KBM-7 (cell line): ENCODE results near the gene FAM110A.
"Not testable (repeated sequence)": the region's sequence is repeated elsewhere in the genome, so short reads cannot be mapped to it uniquely, and the experiment has no call there.

Experiments used
- DNase-seq: peaks from one replicate; pipeline ENCODE4 v3.0.0-alpha.2; 2015
- in situ Hi-C: fragments of 300-500 bp; cut with MboI; formaldehyde crosslinking; loops from 2 replicates; pipeline ENCODE4 v1.14.3; 2020; ENCODE audit warnings: low sequenced_read_pairs, low pct_unique_long_range_greater_than_20kb, mixed read lengths

The FAM110A gene

GRCh38 chr20:833450-834150 is at the start of gene FAM110A:
Gene FAM110A (plus strand): TSS chr20:833715. CDS start chr20:844805, 11,090 bp downstream.
- peak; percentile 98 for DNase-seq
- in situ Hi-C loops, result no loop called here

- DNase-seq, result no peak
- in situ Hi-C loops, result no loop called here
Observed at GRCh38 chr20:787825-788224, 45.7 kb upstream of the FAM110A start.

GRCh38 chr20:791056-791455 is 42.5 kb upstream of the FAM110A start:
- in situ Hi-C loops, result no loop called here
- no peak for DNase-seq

- DNase-seq, result no peak
Observed at GRCh38 chr20:792248-792647, 41.3 kb upstream of the FAM110A start.

GRCh38 chr20:796921-797320 is 36.6 kb upstream of the FAM110A start:
- in situ Hi-C loops, result no loop called here
- DNase-seq, result no peak

More at GRCh38 chr20:792248-792647, 41.3 kb upstream of the FAM110A start:
- in situ Hi-C loops, result no loop called here

GRCh38 chr20:798746-799145 is 34.8 kb upstream of the FAM110A start:
- DNase-seq, in situ Hi-C loops: not testable (repeated sequence)

GRCh38 chr20:800026-800425 is 33.5 kb upstream of the FAM110A start:
- in situ Hi-C loops, DNase-seq: not testable (repeated sequence)

- no peak for DNase-seq
- in situ Hi-C loops, result no loop called here
Observed at GRCh38 chr20:801678-802077, 31.8 kb upstream of the FAM110A start.

DNA sequence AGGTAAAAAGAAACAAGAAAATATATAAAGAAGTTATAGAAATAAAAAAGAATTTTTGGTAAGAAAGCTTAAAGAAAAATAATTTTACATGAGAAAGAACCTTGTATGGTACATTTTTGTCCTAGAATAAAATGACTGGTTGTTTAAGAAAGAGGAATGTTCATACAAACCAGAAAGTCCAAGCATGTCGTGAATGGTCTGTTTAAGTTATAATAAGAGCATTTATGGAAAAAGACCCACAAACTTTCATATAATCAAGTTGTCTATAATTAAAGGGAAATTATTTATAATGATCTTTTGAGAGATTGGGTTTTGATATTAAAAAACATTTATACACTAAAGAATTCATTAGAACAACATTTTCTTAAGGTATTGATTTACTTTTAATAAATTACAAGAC is 27.8 kb upstream of the FAM110A start:
- in situ Hi-C loops, result no loop called here
- peak; percentile 32 for DNase-seq

DNA sequence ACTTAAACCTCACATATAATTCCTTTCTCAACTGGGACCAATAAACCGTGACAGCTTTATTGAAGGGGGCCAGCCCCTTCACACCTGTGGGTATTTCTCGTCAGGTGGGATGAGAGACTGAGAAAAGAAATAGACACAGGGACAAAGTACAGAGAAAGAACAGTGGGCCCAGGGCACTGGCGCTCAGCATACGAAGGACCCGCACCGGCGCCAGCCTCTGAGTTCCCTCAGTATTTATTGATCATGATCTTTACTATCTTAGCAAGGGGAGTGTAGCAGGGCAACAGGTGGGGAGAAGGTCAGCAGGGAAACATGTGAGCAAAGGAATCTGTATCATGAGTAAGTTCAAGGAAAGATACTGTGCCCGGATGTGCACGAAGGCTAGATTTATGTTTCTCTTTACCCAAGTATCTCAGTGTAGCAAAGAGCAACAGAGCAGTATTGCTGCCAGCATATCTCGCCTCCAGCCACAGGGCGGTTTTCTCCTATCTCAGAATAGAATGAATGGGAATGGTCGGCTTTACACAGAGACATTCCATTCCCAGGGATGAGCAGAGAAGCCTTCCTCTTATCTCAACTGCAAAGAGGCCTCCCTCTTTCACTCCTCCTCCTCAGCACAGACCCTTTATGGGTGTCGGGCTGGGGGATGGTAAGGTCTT is 21.6 kb upstream of the FAM110A start:
- not testable (repeated sequence) for DNase-seq
- in situ Hi-C loops, result loop anchor here (10.0 kb wide), 1 partner anchor 143 kb away; no protein-coding TSS in a partner anchor

GRCh38 chr20:812435-812814 is 21.1 kb upstream of the FAM110A start:
- in situ Hi-C loops, result loop anchor here (10.0 kb wide), 1 partner anchor 142 kb away; no protein-coding TSS in a partner anchor
- DNase-seq, result not testable (repeated sequence)

- no peak for DNase-seq
- in situ Hi-C loops, result loop anchor here (10.0 kb wide), 1 partner anchor 141 kb away; no protein-coding TSS in a partner anchor
Observed at GRCh38 chr20:813390-813789, 20.1 kb upstream of the FAM110A start.

GRCh38 chr20:815226-815625 is 18.3 kb upstream of the FAM110A start:
- in situ Hi-C loops, result loop anchor here (10.0 kb wide), 1 partner anchor 140 kb away; no protein-coding TSS in a partner anchor
- no peak for DNase-seq

GRCh38 chr20:815914-816606 is 17.5 kb upstream of the FAM110A start:
- in situ Hi-C loops, result loop anchor here (10.0 kb wide), 1 partner anchor 139 kb away; no protein-coding TSS in a partner anchor
- peak; percentile 77 for DNase-seq

DNA sequence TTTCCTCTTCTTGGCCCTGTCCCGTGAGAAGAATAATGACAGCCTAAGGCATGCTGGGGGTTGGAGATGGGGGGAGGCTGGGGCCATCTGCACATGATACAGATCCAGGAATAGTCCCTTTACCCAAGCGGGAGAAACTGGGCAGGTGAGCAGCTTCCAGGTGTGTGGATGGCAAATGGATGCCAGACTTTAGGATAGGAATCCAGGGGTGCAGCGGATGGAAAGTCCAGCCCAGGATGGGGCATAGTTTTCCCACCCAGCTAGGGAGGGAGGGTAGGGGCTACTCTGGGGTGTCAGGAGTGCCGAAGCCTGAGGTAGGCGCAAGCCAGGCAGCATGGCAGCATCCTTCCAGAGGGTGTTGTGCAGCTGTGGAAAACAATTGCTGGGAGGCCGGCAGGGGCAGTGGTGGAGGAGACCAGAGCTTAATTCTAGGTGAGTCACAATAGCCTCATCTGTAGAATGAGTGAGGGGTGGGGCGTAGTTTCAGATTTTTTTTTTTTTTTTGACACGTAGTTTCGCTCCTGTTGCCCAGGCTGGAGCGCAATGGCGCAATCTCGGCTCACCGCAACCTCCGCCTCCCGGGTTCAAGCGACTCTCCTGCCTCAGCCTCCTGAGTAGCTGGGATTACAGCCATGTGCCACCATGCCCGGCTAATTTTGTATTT is 15.4 kb upstream of the FAM110A start:
- in situ Hi-C loops, result loop anchor here (10.0 kb wide), 1 partner anchor 137 kb away; no protein-coding TSS in a partner anchor
- DNase-seq, result no peak

GRCh38 chr20:819680-820322 is 13.7 kb upstream of the FAM110A start:
- no peak for DNase-seq
- in situ Hi-C loops, result loop anchor here (10.0 kb wide), 1 partner anchor 135 kb away; no protein-coding TSS in a partner anchor

- in situ Hi-C loops, result no loop called here
- no peak for DNase-seq
Observed at GRCh38 chr20:820323-820953, 13.1 kb upstream of the FAM110A start.

DNA sequence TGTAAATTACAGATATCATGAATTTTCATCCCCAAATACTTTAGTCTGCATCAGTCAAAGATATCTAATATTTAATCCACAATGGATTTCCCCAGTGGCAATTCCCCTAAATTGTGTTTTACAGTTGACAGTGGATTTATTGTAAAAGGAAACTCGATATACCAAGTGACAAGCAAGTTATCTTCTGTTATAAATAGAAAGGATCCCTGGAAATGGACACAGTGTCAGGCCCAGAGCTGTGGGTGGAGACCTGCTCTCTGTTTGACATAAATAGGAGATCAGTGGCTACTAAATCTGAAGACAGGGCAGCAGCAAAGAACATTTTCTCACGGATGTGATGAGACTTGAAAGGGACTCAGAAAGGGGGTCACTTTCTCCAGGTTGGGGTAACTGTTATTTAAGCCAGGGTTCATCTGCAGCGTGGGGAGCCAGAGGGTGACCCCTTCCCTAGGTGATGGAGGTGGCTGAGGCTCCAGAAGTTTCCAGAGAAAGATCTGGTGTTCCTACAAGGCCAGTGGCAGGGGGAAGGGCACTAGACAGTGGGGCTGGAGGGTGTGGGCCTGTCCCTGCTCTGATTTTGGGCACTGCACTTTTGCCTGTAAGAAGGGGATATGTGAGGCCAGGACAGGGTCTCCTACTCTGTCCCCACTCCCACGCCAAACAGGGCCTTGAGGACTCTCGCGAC is 12.3 kb upstream of the FAM110A start:
- in situ Hi-C loops, result no loop called here
- DNase-seq, result no peak
